H1 (cell line): ENCODE measurements around the gene NFE2L2. TPM values are rescaled to one million over a fixed set of nuclear protein-coding genes. Genes with fewer than 3 reads are reported as not detected.

Source experiments
- CTCF ChIA-PET: fragments of 300-600 bp; sonication (Branson Sonifier 250); formaldehyde crosslinking; loops from one replicate; lab custom pipeline; 2021; ENCODE audit not compliant: partially characterized antibody; lab: Charles Lee
- POLR2A ChIA-PET: fragments of 300-600 bp; sonication (Branson Sonifier 250); formaldehyde crosslinking; loops from one replicate; lab custom pipeline; 2021; ENCODE audit warnings: inconsistent platforms; ENCODE audit not compliant: partially characterized antibody; lab: Charles Lee
- DNase-seq, 2 experiments: peaks; one replicate each; pipeline versions ENCODE4 v3.0.0 to v3.0.0-alpha.2; 2010 to 2022; ENCODE audit warnings: low spot score in 2 of 2, low read depth in 1 of 2, mixed read lengths in 1 of 2
- FAIRE-seq: peaks from 2 replicates; lab custom pipeline; 2011; peaks lifted over from hg19 to GRCh38; lab: Jason Lieb, UNC
- H2AFZ ChIP-seq: 2 replicates; pipeline ENCODE4 v1.8.1; 2012; ENCODE audit warnings: low read length, inconsistent platforms
- H2AK5ac ChIP-seq: 2 replicates; pipeline ENCODE4 v1.6.1; 2013; ENCODE audit warnings: low read depth, low read length
- H2BK120ac ChIP-seq: replicated peaks from 2 replicates; pipeline ENCODE3; 2013; ENCODE audit warnings: low read depth, low read length, inconsistent platforms
- H2BK12ac ChIP-seq: 2 replicates; pipeline ENCODE4 v1.6.1; 2013; ENCODE audit warnings: low read depth, low read length
- H2BK15ac ChIP-seq: 2 replicates; pipeline ENCODE4 v1.6.1; 2013; ENCODE audit warnings: low read length
- H2BK20ac ChIP-seq: 2 replicates; pipeline ENCODE4 v1.6.1; 2013; ENCODE audit warnings: low read length
- H2BK5ac ChIP-seq: 2 replicates; pipeline ENCODE4 v1.6.1; 2013; ENCODE audit warnings: low read depth, low read length
- H3K14ac ChIP-seq: 2 replicates; pipeline ENCODE4 v1.6.1; 2013; ENCODE audit warnings: inconsistent platforms; ENCODE audit not compliant: insufficient read length
- H3K18ac ChIP-seq: 2 replicates; pipeline ENCODE4 v1.6.1; 2013; ENCODE audit warnings: low read length; ENCODE audit errors: extremely low read depth
- H3K23ac ChIP-seq: 2 replicates; pipeline ENCODE4 v1.6.1; 2013; ENCODE audit warnings: inconsistent platforms; ENCODE audit not compliant: insufficient read length
- H3K23me2 ChIP-seq: 2 replicates; pipeline ENCODE4 v1.6.1; 2013; ENCODE audit warnings: low read depth, low read length
- H3K27ac ChIP-seq: 2 replicates; pipeline ENCODE4 v1.6.1; 2011; ENCODE audit warnings: low read depth, low read length, inconsistent platforms
- H3K27me3 ChIP-seq, 4 experiments: replicated peaks in 1 of 4; 1 replicate in 1 of 4; 2 replicates in 3 of 4; pipeline versions ENCODE4 v1.6.1 to v1.8.1; 2011 to 2013; ENCODE audit warnings: low read length in 3 of 4, mild to moderate bottlenecking in 3 of 4, inconsistent platforms in 2 of 4, mixed read lengths in 2 of 4, moderate library complexity in 1 of 4; ENCODE audit not compliant: control insufficient read depth in 3 of 4, insufficient read depth in 3 of 4; ENCODE audit errors: extremely low read depth in 1 of 4
- H3K36me3 ChIP-seq, 4 experiments: 2 replicates each; pipeline versions ENCODE4 v1.6.1 to v1.8.1; 2011 to 2013; ENCODE audit warnings: mild to moderate bottlenecking in 4 of 4, low read length in 3 of 4, moderate library complexity in 2 of 4, control low read depth in 1 of 4, inconsistent platforms in 1 of 4; ENCODE audit not compliant: insufficient read depth in 4 of 4, control insufficient read depth in 2 of 4
- H3K4ac ChIP-seq: replicated peaks from 2 replicates; pipeline ENCODE3; 2013; ENCODE audit warnings: low read length, low read depth, mixed read lengths, inconsistent platforms; ENCODE audit not compliant: insufficient read length
- H3K4me1 ChIP-seq, 4 experiments: replicated peaks in 1 of 4; 1 replicate in 1 of 4; 2 replicates in 3 of 4; pipeline versions ENCODE4 v1.6.1 to v1.8.1; 2011 to 2013; ENCODE audit warnings: low read length in 3 of 4, inconsistent platforms in 2 of 4, mixed read lengths in 1 of 4; ENCODE audit not compliant: insufficient read depth in 4 of 4, control insufficient read depth in 3 of 4
- H3K4me2 ChIP-seq, 2 experiments: 2 replicates each; pipeline versions ENCODE4 v1.6.1 to v1.8.1; 2011 to 2013; ENCODE audit warnings: low read depth in 2 of 2, low read length in 2 of 2, control low read depth in 1 of 2, inconsistent platforms in 1 of 2, mild to moderate bottlenecking in 1 of 2; ENCODE audit not compliant: insufficient read depth in 1 of 2
- H3K4me3 ChIP-seq, 4 experiments: fragments of 200-600, 300-600 bp in 1 of 4; sonication (generic), shearing (Covaris generic), sonication (Bioruptor Twin) in 1 of 4; 2 replicates each; pipeline versions ENCODE4 v1.5.1 to v1.8.1; 2011 to 2016; ENCODE audit warnings: low read length in 4 of 4, low read depth in 3 of 4, control low read depth in 2 of 4, inconsistent platforms in 2 of 4, mild to moderate bottlenecking in 2 of 4, mixed read lengths in 1 of 4, moderate library complexity in 1 of 4; ENCODE audit not compliant: insufficient read depth in 2 of 4; ENCODE audit errors: extremely low read depth in 1 of 4
- H3K56ac ChIP-seq: replicated peaks from 2 replicates; pipeline ENCODE3; 2013; ENCODE audit warnings: low read depth, mild to moderate bottlenecking, mixed read lengths, low read length, inconsistent platforms; ENCODE audit not compliant: insufficient read length
- H3K79me1 ChIP-seq: 2 replicates; pipeline ENCODE4 v1.6.1; 2013; ENCODE audit warnings: low read depth, low read length, control low read depth
- H3K79me2 ChIP-seq, 2 experiments: 2 replicates each; pipeline versions ENCODE4 v1.6.1 to v1.8.1; 2012 to 2013; ENCODE audit warnings: low read length in 2 of 2, mild to moderate bottlenecking in 2 of 2, inconsistent platforms in 1 of 2; ENCODE audit not compliant: insufficient read depth in 2 of 2, control insufficient read depth in 1 of 2
- H3K9ac ChIP-seq, 4 experiments: replicated peaks in 1 of 4; 1 replicate in 1 of 4; 2 replicates in 3 of 4; pipeline versions ENCODE4 v1.6.1 to v1.8.1; 2011 to 2013; ENCODE audit warnings: low read depth in 3 of 4, low read length in 3 of 4, control low read depth in 2 of 4, mild to moderate bottlenecking in 2 of 4, moderate library complexity in 2 of 4, inconsistent platforms in 1 of 4; ENCODE audit errors: extremely low read depth in 1 of 4
- H3K9me3 ChIP-seq, 2 experiments: 2 replicates each; pipeline versions ENCODE4 v1.6.1 to v1.8.1; 2012 to 2013; ENCODE audit warnings: mild to moderate bottlenecking in 2 of 2, moderate library complexity in 2 of 2, control low read depth in 1 of 2, inconsistent platforms in 1 of 2, low read depth in 1 of 2, low read length in 1 of 2, mixed read lengths in 1 of 2; ENCODE audit not compliant: insufficient read depth in 2 of 2
- H4K20me1 ChIP-seq, 2 experiments: replicated peaks in 1 of 2; 2 replicates each; pipeline versions ENCODE3 to v1.8.1; 2011 to 2013; ENCODE audit warnings: inconsistent platforms in 2 of 2, low read length in 2 of 2, mild to moderate bottlenecking in 1 of 2; ENCODE audit not compliant: insufficient read depth in 2 of 2, control insufficient read depth in 1 of 2
- H4K5ac ChIP-seq: 2 replicates; pipeline ENCODE4 v1.6.1; 2013; ENCODE audit warnings: low read length, low read depth, mixed read lengths, inconsistent platforms; ENCODE audit not compliant: insufficient read length
- H4K8ac ChIP-seq: 2 replicates; pipeline ENCODE4 v1.8.0; 2013; ENCODE audit warnings: mild to moderate bottlenecking, moderate library complexity, low read length, inconsistent platforms; ENCODE audit not compliant: insufficient read depth; ENCODE audit errors: extremely low read depth
- H4K91ac ChIP-seq: replicated peaks from 2 replicates; pipeline ENCODE3; 2013; ENCODE audit warnings: low read length, mixed read lengths, inconsistent platforms; ENCODE audit not compliant: insufficient read length
- CBX8 ChIP-seq: fragments of 300-800, 300-1000 bp; sonication (generic); IDR thresholded peaks from 2 replicates; pipeline ENCODE4 v1.7.1; 2016; ENCODE audit warnings: low read depth, low read length, borderline replicate concordance
- CEBPB ChIP-seq: IDR thresholded peaks from 2 replicates; pipeline ENCODE4 v1.6.1; 2012; ENCODE audit warnings: low read depth, low read length
- GTF2F1 ChIP-seq: IDR thresholded peaks from 2 replicates; pipeline ENCODE4 v1.6.1; 2012; ENCODE audit warnings: low read depth, low read length, improper control_type of control experiment, borderline replicate concordance
- SP1 ChIP-seq: IDR thresholded peaks from 2 replicates; pipeline ENCODE4 v1.6.1; 2011; ENCODE audit warnings: low read depth, low read length
- SP4 ChIP-seq: IDR thresholded peaks from 2 replicates; pipeline ENCODE4 v1.6.1; 2012; ENCODE audit warnings: low read length, inconsistent platforms
- USF2 ChIP-seq: IDR thresholded peaks from 2 replicates; pipeline ENCODE4 v1.6.1; 2011; ENCODE audit warnings: low read length, improper control_type of control experiment
- ZNF274 ChIP-seq: IDR thresholded peaks from 2 replicates; pipeline ENCODE4 v1.7.0; 2012; ENCODE audit warnings: low read length, borderline replicate concordance; ENCODE audit errors: extremely low read depth
- WGBS, 2 experiments: shearing (Covaris generic) in 1 of 2; methylation state at CpG; one replicate each; pipeline versions ENCODE4 v1.1.6 to v1.1.7; 2013 to 2015; ENCODE audit warnings: low lambda C conversion rate in 2 of 2, mixed read lengths in 2 of 2, inconsistent platforms in 1 of 2, low coverage in 1 of 2, missing lambda C conversion rate in 1 of 2; ENCODE audit not compliant: insufficient replicate concordance in 2 of 2, insufficient coverage in 1 of 2, insufficient read length in 1 of 2; ENCODE audit errors: extremely low coverage in 1 of 2, missing lambda C conversion rate in 1 of 2; 5-methylcytosine and 5-hydroxymethylcytosine counted together
- polyA plus RNA-seq, 7 experiments: library from polyadenylated mRNA; depleted of rRNA in 3 of 7; stranded (reverse) in 5 of 7; unstranded in 2 of 7; fragments of >200 nt in 5 of 7; fragments of 200-250 nt in 2 of 7; gene quantifications; 1 replicate in 5 of 7; 2 replicates in 1 of 7; 4 replicates in 1 of 7; pipeline versions ENCODE4 v1.2.1 to v1.2.3, GENCODE V29; 2011 to 2013; ENCODE audit warnings: missing spikeins in 2 of 7, mixed read lengths in 2 of 7
- total RNA-seq: library from RNA; stranded (reverse); fragmentation: NEBNext Ultra II Directional; extraction: Animal tissue kit (Norgen Biotek cat#: 25700); gene quantifications from 2 replicates; pipeline ENCODE4 v1.2.1, GENCODE V29; 2021

The NFE2L2 gene
- total and polyA plus RNA-seq, 2 of the 8 experiments (the other 6 are each of a cell fraction or from before 2014, with no cell fraction given), result 33.2 to 34.5 TPM

- no peak overlapping the region for H3K56ac ChIP-seq
- POLR2A ChIA-PET, result interaction anchor here (0.9 to 1.2 kb wide), 2 partner anchors 11 kb away, joined by 3 to 4 read pairs; no protein-coding TSS in a partner anchor
- H2BK12ac ChIP-seq, result no peak overlapping the region
- H2BK5ac ChIP-seq, result no peak overlapping the region
- no peaks in the 10 kb centered on the region for H3K79me2 ChIP-seq
- FAIRE-seq (no peak), DNase-seq (no peak)
- peak overlapping the region; percentile 1 for H4K91ac ChIP-seq
- no peak overlapping the region for H3K27ac ChIP-seq
- no peak overlapping the region for H3K18ac ChIP-seq
- 75% methylated on average over 8 of the region's 8 CpGs; no CpG with 5 or more reads in 1 of the 2 experiments for WGBS, 2 experiments
- no peak overlapping the region for H2BK20ac ChIP-seq
- H3K79me1 ChIP-seq, result no peaks in the 10 kb centered on the region
- H3K23ac ChIP-seq, result no peak overlapping the region
- no peak for TF ChIP-seq SP4
- no peak for TF ChIP-seq CBX8
- peak; percentile 58; the same call in 1 of the 2 replicates for TF ChIP-seq CEBPB
- no peak for TF ChIP-seq SP1
- no peak for TF ChIP-seq GTF2F1
- no peak for TF ChIP-seq USF2
- TF ChIP-seq ZNF274, result no peak
- CTCF ChIA-PET, result no interaction called here
- H3K4ac ChIP-seq, result no peak overlapping the region
- H3K27me3 ChIP-seq, result no peaks in the 10 kb centered on the region
- no peaks in the 10 kb centered on the region for H3K23me2 ChIP-seq
- H4K8ac ChIP-seq, result no peak overlapping the region
- H3K36me3 ChIP-seq, result no peaks in the 10 kb centered on the region
- H3K14ac ChIP-seq, result no peak overlapping the region
- H3K4me1 ChIP-seq, result 0 out of 7 replicates have a peak, but pooled peaks cover 0 to 2% (median 0%) of the 10 kb centered on the region in 4 experiments
- no peak overlapping the region for H3K4me3 ChIP-seq
- no peaks in the 10 kb centered on the region for H3K9me3 ChIP-seq
- no peak overlapping the region for H2BK15ac ChIP-seq
- H3K9ac ChIP-seq, result no peak overlapping the region
- H4K20me1 ChIP-seq, result no peaks in the 10 kb centered on the region
- no peak overlapping the region for H4K5ac ChIP-seq
- H2AFZ ChIP-seq, result peak overlapping the region; percentile 97
- H2AK5ac ChIP-seq, result no peak overlapping the region
- H2BK120ac ChIP-seq, result no peak overlapping the region
- no peak overlapping the region for H3K4me2 ChIP-seq
Measured at GRCh38 chr2:177187631-177188312, 76.8 kb downstream of the NFE2L2 start.
